ENCODE data around the gene PARVA.

PARVA gene

DNA sequence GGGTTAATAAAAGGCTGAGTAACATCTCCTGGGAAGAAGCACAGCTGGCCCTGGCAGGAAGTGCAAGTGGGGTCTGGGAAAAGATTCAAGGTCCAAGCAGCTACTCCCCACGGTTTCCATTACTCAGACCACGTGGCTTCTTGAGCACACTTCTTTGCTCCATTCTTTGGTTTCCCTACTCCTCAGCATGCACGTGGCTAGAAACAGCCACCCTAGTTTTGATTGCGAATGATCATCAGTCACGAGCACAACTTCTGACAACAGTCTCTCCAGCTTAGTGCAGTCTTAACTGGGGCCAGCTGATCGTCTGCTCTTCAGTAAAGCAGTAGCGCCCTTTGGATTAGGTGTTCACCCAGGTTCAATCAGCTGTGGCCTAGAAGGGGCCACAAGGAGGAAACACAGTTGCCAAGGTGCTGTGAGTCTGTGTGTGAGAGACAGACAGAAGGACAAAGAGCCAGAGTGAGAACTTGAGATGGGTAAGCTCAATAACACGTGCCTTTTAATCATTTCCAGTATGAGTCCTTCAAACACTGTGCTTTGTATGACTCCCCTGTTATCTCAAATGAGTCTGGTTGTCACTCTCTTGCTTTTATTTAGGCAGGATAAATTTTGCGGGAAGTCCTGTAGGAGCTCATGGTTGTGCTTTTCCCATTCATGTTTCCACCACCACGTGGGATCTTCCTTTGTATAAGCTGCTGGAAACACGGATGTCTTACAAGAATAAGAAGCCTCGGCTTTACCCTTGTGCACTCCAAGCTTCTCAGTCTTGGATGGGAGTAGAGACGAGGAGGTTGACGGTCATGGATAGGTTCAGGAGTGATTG is 901 bp upstream of the PARVA start:
- TF ChIP-seq ZFP30 (CRISPR knock-in tag; IDR thresholded peaks at IDR 0.05) (no peak), OSR1 (CRISPR knock-in tag; IDR thresholded peaks at IDR 0.05) (no peak), TOX (CRISPR knock-in tag; IDR thresholded peaks at IDR 0.05; ENCODE audit: borderline replicate concordance) (no peak), RARB (CRISPR knock-in tag; IDR thresholded peaks at IDR 0.05) (no peak), ESRRG (CRISPR knock-in tag; IDR thresholded peaks at IDR 0.05) (no peak), ARNTL (CRISPR knock-in tag; IDR thresholded peaks at IDR 0.05; ENCODE audit: borderline replicate concordance, low read depth) (no peak), CSDC2 (CRISPR knock-in tag; IDR thresholded peaks at IDR 0.05) (no peak)
- TF ChIP-seq, protein P1, sequence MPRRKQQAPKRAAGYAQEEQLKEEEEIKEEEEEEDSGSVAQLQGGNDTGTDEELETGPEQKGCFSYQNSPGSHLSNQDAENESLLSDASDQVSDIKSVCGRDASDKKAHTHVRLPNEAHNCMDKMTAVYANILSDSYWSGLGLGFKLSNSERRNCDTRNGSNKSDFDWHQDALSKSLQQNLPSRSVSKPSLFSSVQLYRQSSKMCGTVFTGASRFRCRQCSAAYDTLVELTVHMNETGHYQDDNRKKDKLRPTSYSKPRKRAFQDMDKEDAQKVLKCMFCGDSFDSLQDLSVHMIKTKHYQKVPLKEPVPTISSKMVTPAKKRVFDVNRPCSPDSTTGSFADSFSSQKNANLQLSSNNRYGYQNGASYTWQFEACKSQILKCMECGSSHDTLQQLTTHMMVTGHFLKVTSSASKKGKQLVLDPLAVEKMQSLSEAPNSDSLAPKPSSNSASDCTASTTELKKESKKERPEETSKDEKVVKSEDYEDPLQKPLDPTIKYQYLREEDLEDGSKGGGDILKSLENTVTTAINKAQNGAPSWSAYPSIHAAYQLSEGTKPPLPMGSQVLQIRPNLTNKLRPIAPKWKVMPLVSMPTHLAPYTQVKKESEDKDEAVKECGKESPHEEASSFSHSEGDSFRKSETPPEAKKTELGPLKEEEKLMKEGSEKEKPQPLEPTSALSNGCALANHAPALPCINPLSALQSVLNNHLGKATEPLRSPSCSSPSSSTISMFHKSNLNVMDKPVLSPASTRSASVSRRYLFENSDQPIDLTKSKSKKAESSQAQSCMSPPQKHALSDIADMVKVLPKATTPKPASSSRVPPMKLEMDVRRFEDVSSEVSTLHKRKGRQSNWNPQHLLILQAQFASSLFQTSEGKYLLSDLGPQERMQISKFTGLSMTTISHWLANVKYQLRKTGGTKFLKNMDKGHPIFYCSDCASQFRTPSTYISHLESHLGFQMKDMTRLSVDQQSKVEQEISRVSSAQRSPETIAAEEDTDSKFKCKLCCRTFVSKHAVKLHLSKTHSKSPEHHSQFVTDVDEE (CRISPR knock-in tag; IDR thresholded peaks at IDR 0.05), result no peak
- TF ChIP-seq, protein P2, sequence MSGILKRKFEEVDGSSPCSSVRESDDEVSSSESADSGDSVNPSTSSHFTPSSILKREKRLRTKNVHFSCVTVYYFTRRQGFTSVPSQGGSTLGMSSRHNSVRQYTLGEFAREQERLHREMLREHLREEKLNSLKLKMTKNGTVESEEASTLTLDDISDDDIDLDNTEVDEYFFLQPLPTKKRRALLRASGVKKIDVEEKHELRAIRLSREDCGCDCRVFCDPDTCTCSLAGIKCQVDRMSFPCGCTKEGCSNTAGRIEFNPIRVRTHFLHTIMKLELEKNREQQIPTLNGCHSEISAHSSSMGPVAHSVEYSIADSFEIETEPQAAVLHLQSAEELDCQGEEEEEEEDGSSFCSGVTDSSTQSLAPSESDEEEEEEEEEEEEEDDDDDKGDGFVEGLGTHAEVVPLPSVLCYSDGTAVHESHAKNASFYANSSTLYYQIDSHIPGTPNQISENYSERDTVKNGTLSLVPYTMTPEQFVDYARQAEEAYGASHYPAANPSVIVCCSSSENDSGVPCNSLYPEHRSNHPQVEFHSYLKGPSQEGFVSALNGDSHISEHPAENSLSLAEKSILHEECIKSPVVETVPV (CRISPR knock-in tag; IDR thresholded peaks at IDR 0.05), result no peak
- TF ChIP-seq, protein P3, sequence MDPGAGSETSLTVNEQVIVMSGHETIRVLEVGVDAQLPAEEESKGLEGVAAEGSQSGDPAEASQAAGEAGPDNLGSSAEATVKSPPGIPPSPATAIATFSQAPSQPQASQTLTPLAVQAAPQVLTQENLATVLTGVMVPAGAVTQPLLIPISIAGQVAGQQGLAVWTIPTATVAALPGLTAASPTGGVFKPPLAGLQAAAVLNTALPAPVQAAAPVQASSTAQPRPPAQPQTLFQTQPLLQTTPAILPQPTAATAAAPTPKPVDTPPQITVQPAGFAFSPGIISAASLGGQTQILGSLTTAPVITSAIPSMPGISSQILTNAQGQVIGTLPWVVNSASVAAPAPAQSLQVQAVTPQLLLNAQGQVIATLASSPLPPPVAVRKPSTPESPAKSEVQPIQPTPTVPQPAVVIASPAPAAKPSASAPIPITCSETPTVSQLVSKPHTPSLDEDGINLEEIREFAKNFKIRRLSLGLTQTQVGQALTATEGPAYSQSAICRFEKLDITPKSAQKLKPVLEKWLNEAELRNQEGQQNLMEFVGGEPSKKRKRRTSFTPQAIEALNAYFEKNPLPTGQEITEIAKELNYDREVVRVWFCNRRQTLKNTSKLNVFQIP (CRISPR knock-in tag; IDR thresholded peaks at IDR 0.05; ENCODE audit: borderline replicate concordance, low read depth), result no peak
- no peak for ATAC-seq

DNA sequence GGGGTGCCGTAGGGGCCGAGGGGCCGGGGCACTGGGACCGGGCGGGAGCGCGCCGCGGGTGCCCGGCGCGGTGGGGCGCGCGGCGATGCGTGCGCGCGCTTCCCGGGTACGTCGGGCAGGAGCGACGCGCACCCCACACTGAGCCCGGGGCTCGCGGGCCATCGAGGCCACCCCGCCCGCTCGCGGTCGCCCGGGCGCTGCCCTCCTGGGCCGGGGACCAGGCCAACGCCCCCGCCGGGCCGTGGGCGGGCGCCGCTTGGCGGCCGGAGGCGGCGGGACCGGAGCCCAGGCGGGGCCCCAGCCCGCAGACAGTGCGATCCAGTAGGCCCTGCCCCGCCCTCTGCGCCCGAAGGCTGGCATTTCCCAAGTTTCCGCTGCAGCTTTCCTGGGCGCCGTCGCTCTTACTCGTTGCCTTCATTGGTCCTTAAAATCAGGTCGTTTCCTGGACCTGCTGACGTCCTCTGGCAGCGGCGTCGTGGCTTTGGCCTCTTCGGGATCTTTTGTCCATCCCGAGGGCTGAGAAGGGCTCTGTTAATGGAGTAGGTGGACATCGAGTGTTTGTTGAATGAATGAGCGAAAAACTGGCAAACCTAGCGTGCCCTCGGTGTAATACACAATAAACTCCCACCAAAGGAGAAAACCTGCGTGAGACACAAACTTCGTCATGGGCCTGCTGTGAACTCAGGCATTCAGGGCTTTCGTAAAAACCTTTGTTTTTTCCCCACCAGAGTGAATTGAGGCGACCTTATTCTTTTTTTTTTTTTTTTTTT is 638 bp downstream of the PARVA start:
- peak; percentile 82 for ATAC-seq
- TF ChIP-seq OSR1 (CRISPR knock-in tag; IDR thresholded peaks at IDR 0.05), result 0 out of 2 replicates have a peak, but pooled peaks have one; percentile 73
- TF ChIP-seq PPARA (CRISPR knock-in tag; IDR thresholded peaks at IDR 0.05; ENCODE audit: borderline replicate concordance), result no peak
- TF ChIP-seq ZFP3 (CRISPR knock-in tag; IDR thresholded peaks at IDR 0.05), result peak; percentile 85
- peak; percentile 56; the same call in 1 of the 2 replicates for TF ChIP-seq ZC3H10 (CRISPR knock-in tag; IDR thresholded peaks at IDR 0.05)
- no peak for TF ChIP-seq GLIS3 (CRISPR knock-in tag; IDR thresholded peaks at IDR 0.05)

DNA sequence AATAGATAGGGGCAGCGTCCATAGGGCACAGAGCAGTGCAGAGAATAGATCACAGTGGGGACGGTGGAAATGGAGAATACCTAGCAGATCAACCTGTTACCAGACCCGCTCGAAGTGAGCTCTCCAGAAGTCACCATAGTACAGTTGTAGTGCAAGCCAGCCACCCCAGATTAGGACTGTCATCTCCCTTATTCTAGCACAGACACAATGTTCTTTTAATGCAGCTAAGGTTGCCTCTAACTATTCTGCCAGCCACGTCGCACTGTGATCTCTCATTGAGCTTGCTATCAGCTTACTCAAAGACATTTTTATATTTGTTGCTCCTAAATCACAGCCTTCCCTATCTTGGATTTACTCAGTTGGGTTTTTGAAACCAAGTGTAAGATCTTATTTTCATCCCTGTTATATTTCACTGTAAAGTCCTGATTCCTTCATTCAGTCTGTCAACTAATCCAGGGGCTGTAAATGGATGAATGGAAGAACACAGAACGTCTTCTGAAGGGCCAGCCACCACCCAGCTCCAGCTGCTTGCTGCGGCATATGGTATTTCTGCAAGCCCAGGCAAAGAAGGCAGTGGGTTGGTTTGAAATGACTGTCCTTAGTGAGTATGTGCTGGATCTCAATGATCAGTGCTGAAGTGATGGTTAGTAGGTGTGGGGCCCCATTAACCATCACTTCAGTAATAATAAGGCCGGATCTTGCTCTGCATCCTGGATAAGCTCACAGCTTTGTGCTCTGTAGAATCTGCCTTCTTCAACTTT is 3.4 kb downstream of the PARVA start:
- ATAC-seq, result no peak
- TF ChIP-seq CSDC2 (CRISPR knock-in tag; IDR thresholded peaks at IDR 0.05) (no peak), ZNF70 (CRISPR knock-in tag; IDR thresholded peaks at IDR 0.05) (no peak), RARB (CRISPR knock-in tag; IDR thresholded peaks at IDR 0.05) (no peak), ZC3H10 (CRISPR knock-in tag; IDR thresholded peaks at IDR 0.05) (no peak), SNAI2 (CRISPR knock-in tag; IDR thresholded peaks at IDR 0.05) (no peak), PPARA (CRISPR knock-in tag; IDR thresholded peaks at IDR 0.05; ENCODE audit: borderline replicate concordance) (no peak), ZFP30 (CRISPR knock-in tag; IDR thresholded peaks at IDR 0.05) (no peak), OSR1 (CRISPR knock-in tag; IDR thresholded peaks at IDR 0.05) (no peak), ISL1 (CRISPR knock-in tag; IDR thresholded peaks at IDR 0.05) (no peak), GLIS3 (CRISPR knock-in tag; IDR thresholded peaks at IDR 0.05) (no peak), ZNF8 (CRISPR knock-in tag; IDR thresholded peaks at IDR 0.05) (no peak), ZFP3 (CRISPR knock-in tag; IDR thresholded peaks at IDR 0.05) (no peak), ARNTL (CRISPR knock-in tag; IDR thresholded peaks at IDR 0.05; ENCODE audit: borderline replicate concordance, low read depth) (no peak), ESRRG (CRISPR knock-in tag; IDR thresholded peaks at IDR 0.05) (no peak), TCF4 (CRISPR knock-in tag; IDR thresholded peaks at IDR 0.05; ENCODE audit: borderline replicate concordance) (no peak)
- TF ChIP-seq, protein P3 (CRISPR knock-in tag; IDR thresholded peaks at IDR 0.05; ENCODE audit: borderline replicate concordance, low read depth), result no peak
- TF ChIP-seq, protein P2 (CRISPR knock-in tag; IDR thresholded peaks at IDR 0.05), result no peak
- TF ChIP-seq, protein P4, sequence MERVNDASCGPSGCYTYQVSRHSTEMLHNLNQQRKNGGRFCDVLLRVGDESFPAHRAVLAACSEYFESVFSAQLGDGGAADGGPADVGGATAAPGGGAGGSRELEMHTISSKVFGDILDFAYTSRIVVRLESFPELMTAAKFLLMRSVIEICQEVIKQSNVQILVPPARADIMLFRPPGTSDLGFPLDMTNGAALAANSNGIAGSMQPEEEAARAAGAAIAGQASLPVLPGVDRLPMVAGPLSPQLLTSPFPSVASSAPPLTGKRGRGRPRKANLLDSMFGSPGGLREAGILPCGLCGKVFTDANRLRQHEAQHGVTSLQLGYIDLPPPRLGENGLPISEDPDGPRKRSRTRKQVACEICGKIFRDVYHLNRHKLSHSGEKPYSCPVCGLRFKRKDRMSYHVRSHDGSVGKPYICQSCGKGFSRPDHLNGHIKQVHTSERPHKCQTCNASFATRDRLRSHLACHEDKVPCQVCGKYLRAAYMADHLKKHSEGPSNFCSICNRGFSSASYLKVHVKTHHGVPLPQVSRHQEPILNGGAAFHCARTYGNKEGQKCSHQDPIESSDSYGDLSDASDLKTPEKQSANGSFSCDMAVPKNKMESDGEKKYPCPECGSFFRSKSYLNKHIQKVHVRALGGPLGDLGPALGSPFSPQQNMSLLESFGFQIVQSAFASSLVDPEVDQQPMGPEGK (CRISPR knock-in tag; IDR thresholded peaks at IDR 0.05; ENCODE audit: borderline replicate concordance), result no peak
- TF ChIP-seq, protein P5, sequence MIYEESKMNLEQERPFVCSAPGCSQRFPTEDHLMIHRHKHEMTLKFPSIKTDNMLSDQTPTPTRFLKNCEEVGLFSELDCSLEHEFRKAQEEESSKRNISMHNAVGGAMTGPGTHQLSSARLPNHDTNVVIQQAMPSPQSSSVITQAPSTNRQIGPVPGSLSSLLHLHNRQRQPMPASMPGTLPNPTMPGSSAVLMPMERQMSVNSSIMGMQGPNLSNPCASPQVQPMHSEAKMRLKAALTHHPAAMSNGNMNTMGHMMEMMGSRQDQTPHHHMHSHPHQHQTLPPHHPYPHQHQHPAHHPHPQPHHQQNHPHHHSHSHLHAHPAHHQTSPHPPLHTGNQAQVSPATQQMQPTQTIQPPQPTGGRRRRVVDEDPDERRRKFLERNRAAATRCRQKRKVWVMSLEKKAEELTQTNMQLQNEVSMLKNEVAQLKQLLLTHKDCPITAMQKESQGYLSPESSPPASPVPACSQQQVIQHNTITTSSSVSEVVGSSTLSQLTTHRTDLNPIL (CRISPR knock-in tag; IDR thresholded peaks at IDR 0.05; ENCODE audit: low read depth), result no peak
